HG02870 (cell line): ENCODE results near the gene MCRIP1.

Experiments
- ATAC-seq: cut with Tn5 transposase; IDR thresholded peaks from one replicate; pipeline ENCODE4 v1.9.1; 2021; ENCODE audit warnings: mild to moderate bottlenecking, moderate library complexity; ENCODE audit not compliant: unreplicated experiment

Gene MCRIP1, protein sequence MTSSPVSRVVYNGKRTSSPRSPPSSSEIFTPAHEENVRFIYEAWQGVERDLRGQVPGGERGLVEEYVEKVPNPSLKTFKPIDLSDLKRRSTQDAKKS

DNA sequence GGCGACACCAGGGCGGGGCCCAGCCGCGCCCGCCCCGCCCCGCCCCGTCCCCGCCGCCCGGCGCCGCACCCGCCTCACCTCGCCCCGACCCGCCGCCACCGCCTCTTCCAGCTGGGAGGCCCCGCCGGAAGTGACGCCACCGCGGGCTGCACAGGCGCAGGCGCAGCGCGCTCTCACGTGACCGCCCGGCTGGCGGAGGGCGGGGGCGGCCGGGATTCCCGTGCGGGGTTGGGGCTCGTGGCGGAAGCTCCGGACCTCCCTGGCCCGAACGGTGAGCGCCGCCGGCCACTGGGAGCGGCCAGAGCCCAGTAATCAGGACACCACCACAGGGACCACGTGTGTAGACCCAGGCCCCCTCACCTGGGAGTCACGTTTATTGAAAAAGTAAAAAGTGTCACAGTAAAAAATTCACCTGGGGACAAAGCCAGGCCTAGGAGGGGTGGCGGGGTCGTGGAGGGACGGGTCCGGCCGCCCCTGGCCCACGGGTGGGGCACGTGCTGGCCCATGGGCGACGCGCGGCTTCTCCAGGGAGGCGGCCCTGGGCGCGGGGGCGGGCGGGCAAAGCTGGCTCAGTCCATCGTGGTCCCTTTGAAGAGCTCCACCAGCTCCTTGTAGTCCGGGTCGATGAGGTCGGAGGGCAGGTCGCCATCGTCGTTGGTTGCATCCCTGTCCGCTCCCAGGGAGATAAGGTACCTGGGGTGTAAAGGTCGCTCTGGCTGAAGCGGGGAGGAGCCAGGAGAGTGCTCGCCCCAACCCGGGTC is at the start of gene MCRIP1:
Gene MCRIP1 (minus strand): TSS at position 132 of the 761 bp plus-strand sequence. CDS start 8,785 bp downstream, outside the sequence.
- peak; percentile 73 for ATAC-seq

DNA sequence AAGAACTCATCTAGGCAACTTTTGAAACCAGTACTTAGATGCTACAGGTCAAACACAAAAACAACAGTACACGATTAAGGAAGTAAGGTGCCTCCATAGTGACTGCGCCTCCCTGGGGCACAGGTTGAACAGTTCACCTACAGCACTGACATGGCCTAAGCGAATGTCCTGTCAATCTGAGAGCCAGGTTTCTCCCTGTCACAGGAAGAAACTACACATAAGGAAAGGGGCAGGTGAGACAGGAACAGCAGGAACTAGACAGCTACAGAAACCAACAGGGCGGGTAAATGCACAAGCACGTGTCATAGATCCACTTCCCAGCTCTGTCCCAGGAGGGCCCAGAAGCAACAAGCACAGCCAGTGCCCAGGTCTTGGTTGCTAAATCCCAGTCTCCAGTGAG is 46.0 kb upstream of the MCRIP1 start:
- no peak for ATAC-seq

DNA sequence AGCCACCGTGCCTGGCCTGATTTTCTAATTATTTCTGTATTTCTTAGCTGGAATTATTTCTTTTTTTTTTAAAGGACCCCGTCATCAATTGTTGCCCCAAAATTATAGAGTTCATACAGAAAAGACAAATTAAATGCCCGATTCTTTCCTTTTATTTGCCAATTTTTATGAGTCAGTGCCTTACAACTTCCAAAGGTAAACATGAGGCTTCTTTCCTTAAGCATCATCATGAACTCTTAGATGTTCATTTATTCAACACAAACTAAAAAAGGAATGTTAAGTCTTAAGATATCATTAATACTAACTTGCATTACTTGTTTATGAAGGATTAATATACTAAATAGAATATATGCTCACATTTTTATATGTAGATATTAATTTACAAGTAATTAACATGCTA is 45.2 kb upstream of the MCRIP1 start:
- no peak for ATAC-seq

DNA sequence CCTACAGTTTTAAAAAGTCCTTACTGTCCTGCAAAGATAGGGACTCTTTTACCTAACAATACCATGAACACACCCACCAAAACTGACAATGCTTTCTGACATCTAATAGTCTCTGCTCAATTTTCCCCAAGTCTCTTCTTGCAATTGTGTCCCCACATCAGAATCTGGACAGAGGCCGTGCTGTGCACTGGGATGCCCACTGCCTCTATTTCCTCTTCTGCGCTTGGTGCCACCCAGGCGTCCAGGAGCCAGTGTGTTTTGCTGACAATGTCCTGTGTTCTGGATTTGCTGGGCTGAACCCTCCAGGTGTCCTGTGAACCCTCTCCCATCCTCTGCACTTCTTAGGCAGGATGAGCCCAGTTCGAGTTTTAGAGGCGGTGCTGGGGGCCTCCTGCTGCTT is 44.5 kb upstream of the MCRIP1 start:
- no peak for ATAC-seq

DNA sequence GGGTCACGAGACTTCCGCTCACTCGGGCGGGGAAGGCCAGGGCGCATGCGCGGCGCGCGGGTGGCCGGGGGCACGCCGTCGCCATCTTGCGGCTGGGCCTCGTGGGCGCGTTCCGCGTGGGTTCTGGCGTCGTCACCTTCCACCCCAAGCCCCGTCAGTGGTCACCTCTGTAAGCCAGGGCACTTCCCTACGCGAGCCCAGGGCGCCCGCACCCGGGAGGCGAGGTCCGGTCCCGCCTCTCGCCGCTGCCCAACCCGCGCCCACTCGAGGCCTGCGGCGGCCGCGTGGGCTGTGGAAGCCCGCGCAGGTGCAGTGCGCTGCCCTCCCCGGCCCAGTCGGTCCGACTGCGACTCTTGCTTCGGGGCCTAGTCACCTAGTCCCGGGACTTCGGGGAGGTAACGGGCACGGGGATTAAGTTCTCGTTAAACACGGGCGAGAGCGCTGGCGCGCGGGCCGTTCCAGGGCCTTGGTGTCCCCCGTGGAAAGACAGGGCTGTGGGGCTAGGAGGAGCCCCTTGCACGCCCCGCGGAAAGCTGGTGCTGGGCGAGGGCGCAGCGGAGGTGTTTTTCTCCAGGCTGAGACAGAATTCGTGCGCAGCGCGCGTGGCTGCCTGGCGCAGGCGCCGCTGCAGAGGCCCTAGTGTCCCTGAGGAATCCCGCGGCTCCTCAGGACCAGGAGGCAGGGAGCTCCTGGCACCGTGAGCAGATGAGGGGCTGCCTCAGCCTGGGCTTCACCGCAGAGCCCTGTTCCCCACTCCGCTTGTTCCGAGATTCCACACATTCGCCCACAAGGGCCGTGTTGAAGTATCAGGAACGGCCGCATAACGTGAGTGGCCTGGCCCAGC is 38.5 kb upstream of the MCRIP1 start:
- ATAC-seq: peak; percentile 43

DNA sequence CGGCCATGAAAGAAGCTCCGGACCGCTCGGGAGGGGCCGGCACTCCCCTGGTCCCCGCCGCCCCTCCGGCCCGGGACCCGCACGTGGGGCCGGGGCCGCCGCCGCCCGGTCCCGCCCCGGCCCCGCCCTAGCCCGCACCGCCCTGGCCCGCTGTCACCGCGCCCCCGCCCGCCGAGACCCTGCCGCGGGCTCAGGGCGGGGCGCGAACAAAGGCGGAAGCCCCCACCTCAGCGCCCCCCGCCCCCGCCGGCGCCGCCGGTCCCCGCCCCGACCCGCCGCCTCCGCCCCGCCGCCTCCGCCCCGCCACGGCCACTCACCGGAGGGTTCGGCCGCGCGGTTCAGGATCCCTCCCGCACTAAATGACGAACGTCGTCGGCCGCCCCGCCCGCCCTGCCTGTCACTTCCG is 37.9 kb upstream of the MCRIP1 start, which contains the start of gene ARHGDIA:
Gene ARHGDIA (minus strand): TSS at position 357 of the 406 bp plus-strand sequence. CDS start 1,407 bp downstream, outside the sequence.
- peak; percentile 13 for ATAC-seq

DNA sequence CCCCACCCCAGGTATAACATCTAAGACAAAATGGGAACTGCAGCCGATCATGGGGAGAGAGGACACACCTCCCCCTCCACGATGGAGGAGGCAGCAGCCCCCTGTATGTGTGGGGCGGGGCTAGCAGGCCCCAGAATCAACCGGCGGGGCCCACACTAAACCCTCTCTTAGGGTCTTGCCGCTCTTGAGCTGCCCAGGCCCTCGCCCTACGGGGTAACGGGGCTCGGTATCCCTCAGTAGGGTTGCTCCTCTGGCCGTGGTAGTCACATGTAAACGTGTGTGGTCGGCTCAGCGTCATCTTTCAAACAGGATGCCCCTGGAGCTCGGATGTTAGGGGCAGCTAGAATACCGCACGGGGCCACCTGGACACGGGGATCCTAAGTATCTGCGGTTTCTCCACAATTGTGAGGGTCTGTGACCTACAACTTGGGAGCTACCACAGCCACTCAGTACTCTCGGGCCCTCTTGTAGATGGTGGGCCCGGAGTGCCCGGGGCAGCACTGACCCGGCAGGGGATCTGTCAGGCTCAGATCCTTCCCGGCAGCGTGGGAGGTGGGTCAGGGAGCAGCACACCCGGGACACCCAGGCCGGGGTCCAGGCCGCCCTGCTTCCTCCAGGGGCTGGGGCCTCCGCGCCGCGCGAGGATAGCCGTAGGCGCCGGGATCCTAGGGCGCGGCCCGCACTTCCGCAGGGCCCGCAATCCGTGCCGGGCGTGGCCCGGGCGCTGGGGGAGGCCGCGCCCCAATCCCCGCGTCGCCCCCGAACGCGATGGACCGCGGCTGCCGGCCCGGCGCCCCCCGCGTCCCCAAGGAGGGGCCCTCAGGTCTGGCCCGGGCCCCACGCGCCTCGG is 37.3 kb upstream of the MCRIP1 start:
- peak; percentile 4 for ATAC-seq

DNA sequence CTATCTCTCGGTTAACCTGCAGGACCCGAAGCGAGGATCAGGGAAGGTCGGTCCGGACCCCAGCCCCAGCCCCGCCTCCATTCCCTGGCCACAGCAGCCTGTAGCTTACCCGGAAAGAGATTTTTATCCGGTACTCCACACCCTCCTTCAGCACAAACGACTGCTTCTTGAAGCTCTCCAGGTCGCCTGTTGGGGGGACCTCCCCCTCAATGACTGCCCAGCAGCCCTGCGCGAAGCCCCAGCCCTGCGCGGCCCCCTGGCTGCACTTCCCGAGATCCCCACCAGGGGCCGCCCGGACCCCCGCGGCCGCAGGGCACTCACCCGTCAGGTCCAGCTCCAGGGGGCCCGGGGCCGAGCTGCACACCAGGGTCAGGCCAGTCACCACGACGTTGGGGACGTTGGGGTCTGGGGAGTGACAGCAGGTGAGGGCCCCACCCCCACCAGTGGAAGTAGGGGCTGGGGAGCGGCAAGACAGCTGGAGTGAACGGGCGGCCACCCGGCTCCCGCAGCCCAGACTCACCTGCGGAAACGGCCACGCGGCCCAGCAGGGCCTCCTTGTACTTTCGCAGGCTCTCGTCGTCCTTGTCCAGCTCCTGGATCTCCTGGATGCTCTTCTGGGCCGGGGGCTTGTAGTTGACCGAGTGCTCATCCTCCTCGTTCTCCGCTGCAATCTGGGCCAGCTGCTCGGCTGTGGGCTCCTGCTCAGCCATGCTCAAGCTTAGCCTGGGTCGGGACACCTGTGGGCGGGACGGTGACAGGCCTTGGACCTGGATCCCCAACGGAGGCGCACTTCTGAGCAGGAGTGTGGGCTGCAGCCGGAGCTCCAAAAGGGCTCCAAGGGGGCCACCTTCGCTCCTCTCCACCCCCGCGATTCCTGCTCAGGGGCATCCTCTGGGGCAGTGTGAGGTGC is 36.4 kb upstream of the MCRIP1 start:
- no peak for ATAC-seq

DNA sequence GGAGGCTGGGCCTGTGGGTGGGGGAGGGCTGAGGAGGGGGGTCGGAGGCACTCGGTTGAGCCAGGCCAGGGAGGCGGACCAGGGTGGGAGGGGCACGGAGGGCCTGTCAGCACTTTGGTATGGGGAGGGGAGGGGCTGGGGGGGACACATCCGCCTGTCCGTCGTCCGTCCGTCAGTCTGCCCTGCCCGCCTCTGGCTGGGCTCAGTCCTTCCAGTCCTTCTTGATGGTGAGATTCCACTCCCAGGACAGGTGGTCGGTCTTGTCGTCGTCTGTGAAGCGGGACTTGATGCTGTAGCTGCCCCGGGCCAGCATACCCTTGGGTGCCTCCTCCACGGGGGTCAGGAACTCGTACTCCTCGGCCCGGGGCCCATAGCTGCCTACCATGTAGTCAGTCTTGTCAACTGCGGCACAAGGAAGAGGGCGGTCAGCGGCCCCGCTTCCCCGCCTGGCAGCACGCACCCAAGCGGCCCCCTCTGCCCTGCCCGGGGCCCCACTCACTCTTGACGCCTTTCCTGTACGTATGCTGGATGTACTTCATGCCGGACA is 35.7 kb upstream of the MCRIP1 start:
- ATAC-seq: no peak

DNA sequence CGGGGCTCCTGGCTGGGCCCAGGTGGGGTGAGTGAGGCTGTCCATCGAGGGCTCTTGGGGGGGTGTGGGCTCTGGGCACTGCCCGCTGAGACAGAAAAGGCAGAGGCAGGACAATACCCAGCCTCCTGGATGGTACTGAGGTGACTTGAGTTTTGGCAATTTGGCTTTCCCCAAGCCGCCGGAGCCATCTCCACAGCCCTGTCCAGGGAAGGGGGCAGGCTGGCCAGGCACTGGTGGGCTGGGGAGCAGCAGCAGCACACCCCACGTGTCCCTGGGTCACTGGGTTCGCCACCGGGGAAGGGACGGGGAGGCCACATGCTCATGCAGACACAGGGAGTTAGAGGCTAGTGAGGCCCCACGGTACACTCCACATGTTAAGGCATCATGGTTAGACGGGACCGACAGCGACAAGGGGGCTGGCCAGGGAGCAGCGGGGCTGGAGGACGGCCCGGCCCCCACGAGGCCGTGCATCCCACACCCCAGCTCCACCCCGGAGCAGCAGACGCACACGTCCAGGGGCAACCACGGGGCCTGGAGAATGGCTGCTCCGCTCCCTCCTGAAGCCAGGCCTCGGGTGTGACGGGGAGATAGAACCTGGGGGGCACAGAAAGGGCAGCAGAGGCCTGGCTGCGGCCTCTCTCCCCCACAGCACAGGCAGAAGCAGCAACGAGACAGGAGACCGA is 35.0 kb upstream of the MCRIP1 start:
- no peak for ATAC-seq

DNA sequence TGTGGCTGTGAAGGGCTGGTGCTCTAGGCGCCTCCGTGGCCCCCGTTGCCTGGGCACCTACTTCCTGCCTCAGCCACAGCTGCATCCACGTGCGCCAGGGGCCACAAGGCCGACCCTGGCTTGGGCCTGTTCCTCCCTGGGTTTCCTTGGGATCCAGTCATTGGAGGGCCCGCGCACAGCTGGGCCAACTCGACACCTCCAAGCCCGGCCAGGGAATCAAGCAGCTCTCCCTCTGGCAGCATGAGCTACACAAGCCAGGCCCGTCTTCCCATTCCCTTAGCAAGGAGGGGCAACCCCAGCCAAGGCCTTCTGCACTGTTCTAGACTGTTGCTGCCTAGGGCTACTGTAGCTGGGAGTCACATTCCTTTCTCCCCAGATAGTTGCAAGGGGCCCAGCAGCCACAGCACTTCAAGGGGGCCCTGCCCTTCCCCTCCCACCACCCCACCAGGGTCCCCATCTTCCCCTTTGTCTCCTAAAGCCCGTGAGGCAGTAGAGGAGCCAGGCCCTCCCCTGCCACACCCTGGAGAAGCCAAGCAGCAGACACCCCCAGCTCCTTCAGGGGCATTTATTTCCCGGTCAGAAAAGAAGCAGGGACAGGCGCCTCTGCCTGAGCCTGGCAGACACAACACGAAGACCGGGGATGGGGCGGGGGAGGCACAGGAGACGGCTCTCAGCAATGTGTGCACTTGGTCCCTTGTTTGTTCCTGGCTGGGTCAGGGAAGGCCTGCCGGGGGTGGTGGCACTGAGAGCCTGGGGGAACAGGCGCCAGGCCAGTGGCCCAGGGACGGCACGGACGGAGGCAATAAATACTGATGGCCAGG is 34.3 kb upstream of the MCRIP1 start:
- ATAC-seq: no peak

DNA sequence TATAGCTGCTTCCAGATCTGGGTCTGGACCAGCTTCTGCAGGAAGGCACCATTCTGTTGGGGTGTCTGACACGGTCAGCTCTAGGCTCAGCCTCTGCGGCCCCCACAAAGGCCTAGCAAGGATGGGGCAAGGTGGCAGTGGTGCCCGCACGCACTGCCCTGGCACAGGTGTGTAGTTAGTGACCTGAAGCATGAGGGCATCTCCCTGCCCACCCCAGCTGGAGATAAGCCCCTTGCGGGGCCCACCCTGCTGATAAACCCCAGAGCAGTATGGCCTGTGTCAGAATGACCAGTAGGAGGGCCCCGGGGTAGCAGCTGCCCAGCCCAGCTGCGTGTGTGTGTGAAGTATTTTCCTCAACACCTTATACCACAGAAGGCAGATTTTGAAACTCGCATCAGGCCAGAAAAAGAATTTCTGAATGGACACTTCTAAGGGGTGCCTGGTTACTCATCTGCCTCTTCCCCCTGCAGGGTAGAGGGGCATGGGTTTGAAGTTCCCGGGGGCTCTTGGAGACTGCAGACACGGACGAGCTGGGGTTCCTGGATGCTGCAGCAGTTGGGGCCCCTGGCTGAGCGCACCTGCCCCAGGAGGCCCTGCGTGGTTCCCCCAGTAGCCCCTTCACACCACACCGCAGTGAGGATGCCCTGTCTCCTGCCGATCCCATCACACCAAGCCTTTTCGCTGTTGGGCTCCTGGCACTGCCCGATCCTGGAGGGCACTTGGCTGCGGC is 33.5 kb upstream of the MCRIP1 start:
- ATAC-seq: no peak

DNA sequence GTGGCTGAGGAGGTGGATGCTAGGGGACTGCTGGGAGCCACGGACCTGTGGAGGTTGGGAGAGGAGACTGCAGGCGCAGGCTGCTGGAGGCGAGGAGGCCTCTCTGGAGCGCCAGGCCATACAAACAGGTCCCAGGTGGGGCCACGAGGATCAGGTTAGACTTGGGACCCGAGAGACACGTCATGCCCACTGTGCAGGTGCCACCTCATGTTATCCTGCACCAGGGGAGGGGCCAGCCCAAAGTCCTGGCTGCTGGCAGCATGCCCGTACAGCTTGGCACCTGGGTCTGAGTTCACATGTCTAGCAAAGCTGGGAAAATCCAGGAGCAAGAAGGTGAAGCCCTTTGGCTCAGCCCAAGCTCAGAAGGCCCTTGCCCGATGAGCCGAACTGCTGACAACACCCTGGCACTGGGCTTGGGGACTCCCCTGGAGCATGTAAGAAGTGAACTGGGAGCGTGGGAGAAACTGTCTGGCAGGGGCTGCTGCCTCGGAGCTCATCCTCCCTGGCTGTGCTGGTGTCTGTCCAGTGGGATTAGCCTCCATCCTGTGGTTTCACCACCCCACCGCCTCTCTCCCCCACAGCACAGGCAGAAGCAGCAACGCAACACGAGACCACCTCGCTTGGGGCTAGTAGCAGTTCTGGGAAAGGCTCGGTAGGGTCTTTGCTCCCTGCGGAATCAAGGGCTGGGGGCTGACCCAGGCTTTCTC is 32.8 kb upstream of the MCRIP1 start:
- no peak for ATAC-seq

DNA sequence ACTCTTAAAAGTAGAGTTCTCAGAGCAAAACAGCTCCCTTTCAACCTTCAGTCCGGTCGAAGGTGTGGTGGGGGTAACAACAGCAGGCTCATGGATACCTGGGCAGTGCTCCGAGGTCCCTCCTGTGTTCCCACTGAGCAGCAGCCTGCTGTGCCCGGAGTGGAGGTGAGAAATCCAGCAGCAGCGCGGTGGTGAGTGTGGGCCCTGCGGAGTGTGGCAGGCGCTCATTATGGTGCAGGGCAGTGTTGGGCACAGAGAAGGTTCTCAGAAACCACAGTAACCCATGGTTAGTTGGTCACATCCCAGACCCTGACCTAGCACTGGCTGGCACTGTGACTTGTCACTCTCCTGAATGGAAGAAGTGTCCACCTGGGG is 32.3 kb upstream of the MCRIP1 start:
- no peak for ATAC-seq

DNA sequence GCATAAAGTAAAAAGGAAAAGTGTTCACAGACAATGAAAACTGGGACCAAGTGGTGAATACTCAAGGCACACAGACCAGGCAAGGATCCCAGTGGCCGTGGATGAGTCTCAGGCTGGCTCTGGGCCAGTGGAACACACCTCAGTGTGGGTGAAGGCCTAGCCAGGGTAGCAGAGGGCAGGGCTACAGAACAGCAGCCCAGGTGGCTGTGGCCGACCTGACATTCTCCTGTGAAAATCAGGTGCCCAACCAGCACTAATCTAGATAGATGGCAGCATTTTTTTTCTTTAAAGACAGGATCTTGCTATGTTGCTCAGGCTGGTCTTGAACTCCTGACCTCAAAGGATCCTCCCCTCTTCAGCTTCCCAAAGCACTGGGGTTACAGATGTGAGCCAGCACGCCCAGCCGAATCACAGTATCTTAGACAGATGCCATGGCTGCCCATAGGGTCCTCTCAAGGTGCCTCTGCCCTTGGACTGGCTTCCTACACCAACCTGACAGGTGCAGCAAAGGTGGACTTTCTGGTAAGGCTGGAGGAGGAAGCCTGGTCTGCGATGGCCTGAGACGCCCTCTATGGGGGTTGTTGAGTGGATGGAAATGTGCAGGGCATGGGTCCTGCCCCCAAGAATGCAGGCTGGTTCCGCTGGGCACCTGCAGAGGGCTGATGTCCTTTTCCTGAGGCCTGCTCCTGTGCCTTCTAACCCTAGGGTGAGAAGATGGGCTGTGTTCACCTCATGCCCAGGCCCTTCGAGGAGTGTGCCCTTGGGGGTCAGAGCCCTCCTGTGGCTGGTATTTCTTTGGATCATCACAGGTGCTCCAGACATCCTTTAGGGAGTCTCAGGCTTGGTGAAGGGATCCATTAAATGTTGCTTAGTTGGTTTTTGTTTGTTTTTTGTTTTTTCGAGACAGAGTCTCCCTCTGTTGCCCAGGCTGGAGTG is 31.0 kb upstream of the MCRIP1 start:
- no peak for ATAC-seq
